Measurements from ENCODE around the gene LSG1. TPM values are rescaled to one million over a fixed set of nuclear protein-coding genes. Genes with fewer than 3 reads are reported as not detected.

LSG1 gene
- total RNA-seq, 1 experiment from 2014 or later: 39.7 TPM

DNA sequence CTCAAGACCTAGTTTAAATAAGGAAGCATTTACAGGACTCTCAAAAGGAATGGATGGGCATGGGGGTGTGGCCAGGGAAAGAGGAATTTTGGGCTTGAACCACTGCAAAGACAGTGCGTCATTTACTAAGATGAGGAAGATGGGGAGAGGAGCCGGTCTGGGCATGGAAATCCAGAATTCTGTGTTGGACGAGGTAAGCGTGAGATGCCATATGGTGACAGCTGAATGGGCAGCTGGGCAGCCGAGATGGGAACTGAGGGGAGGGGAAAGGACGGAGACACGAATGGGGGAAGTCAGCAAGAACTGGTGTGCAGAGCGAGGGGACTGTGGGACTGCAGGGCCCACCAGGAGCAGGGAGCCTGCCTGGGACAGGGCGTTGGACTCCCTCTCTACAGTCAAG, 63.0 kb downstream of the LSG1 start:
- H3K27ac ChIP-seq (ENCODE audit: low read depth, low read length): no peak overlapping the region
- no TSS peak for BruUV-seq (replicated peaks)
- no peaks in the 10 kb centered on the region for H3K9me3 ChIP-seq (ENCODE audit: control insufficient read depth in 1 of 2, insufficient read depth in 1 of 2, low read depth in 1 of 2, low read length in 2 of 2)
- no peak overlapping the region for H3K9ac ChIP-seq (ENCODE audit: low read length)
- no peak for TF ChIP-seq TCF7L2 (IDR thresholded peaks at IDR 0.05; ENCODE audit: borderline replicate concordance, extremely low read depth, insufficient read depth, insufficient read length)
- no peaks in the 10 kb centered on the region for H3K27me3 ChIP-seq (ENCODE audit: insufficient read depth, low read length)
- H3K9me2 ChIP-seq (ENCODE audit: insufficient read depth): no peaks in the 10 kb centered on the region
- no peaks in the 10 kb centered on the region for H3K79me2 ChIP-seq (ENCODE audit: insufficient read depth, low read length)
- DNase-seq (ENCODE audit: low read depth, low spot score) (no peak), ATAC-seq (no peak)
- no peak overlapping the region for H3K4me3 ChIP-seq (replicated peaks in 1 of 2; ENCODE audit: low read depth in 1 of 2, low read length in 2 of 2)
- ChIA-PET CTCF (interaction anchor here (1.4 kb wide), 1 partner anchor 15 kb away, joined by 4 read pairs; no protein-coding TSS in a partner anchor), RAD21 (ENCODE audit: low non-redundant PET in 1 of 2, low total read pairs in 2 of 2, uncharacterized antibody in 2 of 2, unreplicated experiment in 2 of 2) (no interaction called here), POLR2A (no interaction called here)
- intact Hi-C loops (cut with micrococcal nuclease): no loop called here
- no peaks in the 10 kb centered on the region for H3K4me1 ChIP-seq (ENCODE audit: control insufficient read depth in 1 of 2, insufficient read depth in 2 of 2, low read length in 2 of 2)
- 0 out of 4 replicates have a peak, but pooled peaks cover 0 to 3% of the 10 kb centered on the region in 2 experiments for H3K36me3 ChIP-seq (ENCODE audit: control insufficient read depth in 1 of 2, insufficient read depth in 2 of 2, low read length in 2 of 2)
- no peaks in the 10 kb centered on the region for H4K20me1 ChIP-seq (ENCODE audit: insufficient read depth)
- no peak overlapping the region for H2AFZ ChIP-seq (ENCODE audit: low read depth, low read length, poor library complexity, severe bottlenecking)
- H3K4me2 ChIP-seq (ENCODE audit: low read length): no peak overlapping the region

GRCh38 chr3:194607592-194608389, 64.2 kb downstream of the LSG1 start:
- H3K4me3 ChIP-seq (replicated peaks in 1 of 2; ENCODE audit: low read depth in 1 of 2, low read length in 2 of 2): no peak overlapping the region
- H3K4me1 ChIP-seq (ENCODE audit: control insufficient read depth in 1 of 2, insufficient read depth in 2 of 2, low read length in 2 of 2): no peaks in the 10 kb centered on the region
- no TSS peak for BruUV-seq (replicated peaks)
- H4K20me1 ChIP-seq (ENCODE audit: insufficient read depth): no peaks in the 10 kb centered on the region
- 0 out of 4 replicates have a peak, but pooled peaks cover 0 to 3% of the 10 kb centered on the region in 2 experiments for H3K36me3 ChIP-seq (ENCODE audit: control insufficient read depth in 1 of 2, insufficient read depth in 2 of 2, low read length in 2 of 2)
- H3K79me2 ChIP-seq (ENCODE audit: insufficient read depth, low read length): no peaks in the 10 kb centered on the region
- no peak overlapping the region for H2AFZ ChIP-seq (ENCODE audit: low read depth, low read length, poor library complexity, severe bottlenecking)
- intact Hi-C loops (cut with micrococcal nuclease): no loop called here
- RAD21 ChIA-PET (ENCODE audit: low non-redundant PET in 1 of 2, low total read pairs in 2 of 2, uncharacterized antibody in 2 of 2, unreplicated experiment in 2 of 2): no interaction called here
- no peaks in the 10 kb centered on the region for H3K9me2 ChIP-seq (ENCODE audit: insufficient read depth)
- POLR2A ChIA-PET: no interaction called here
- DNase-seq (ENCODE audit: low read depth, low spot score) (no peak), ATAC-seq (peak; percentile 38; the same call in 1 of the 2 replicates)
- H3K27me3 ChIP-seq (ENCODE audit: insufficient read depth, low read length): no peaks in the 10 kb centered on the region
- CTCF ChIA-PET: interaction anchor here (1.4 kb wide), 1 partner anchor 13 kb away, joined by 4 read pairs; no protein-coding TSS in a partner anchor
- H3K27ac ChIP-seq (ENCODE audit: low read depth, low read length): no peak overlapping the region
- H3K9ac ChIP-seq (ENCODE audit: low read length): no peak overlapping the region
- no peak overlapping the region for H3K4me2 ChIP-seq (ENCODE audit: low read length)
- H3K9me3 ChIP-seq (ENCODE audit: control insufficient read depth in 1 of 2, insufficient read depth in 1 of 2, low read depth in 1 of 2, low read length in 2 of 2): no peaks in the 10 kb centered on the region
- TF ChIP-seq, protein P1, sequence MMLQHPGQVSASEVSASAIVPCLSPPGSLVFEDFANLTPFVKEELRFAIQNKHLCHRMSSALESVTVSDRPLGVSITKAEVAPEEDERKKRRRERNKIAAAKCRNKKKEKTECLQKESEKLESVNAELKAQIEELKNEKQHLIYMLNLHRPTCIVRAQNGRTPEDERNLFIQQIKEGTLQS (IDR thresholded peaks at IDR 0.05): no peak
- TF ChIP-seq, protein P2, sequence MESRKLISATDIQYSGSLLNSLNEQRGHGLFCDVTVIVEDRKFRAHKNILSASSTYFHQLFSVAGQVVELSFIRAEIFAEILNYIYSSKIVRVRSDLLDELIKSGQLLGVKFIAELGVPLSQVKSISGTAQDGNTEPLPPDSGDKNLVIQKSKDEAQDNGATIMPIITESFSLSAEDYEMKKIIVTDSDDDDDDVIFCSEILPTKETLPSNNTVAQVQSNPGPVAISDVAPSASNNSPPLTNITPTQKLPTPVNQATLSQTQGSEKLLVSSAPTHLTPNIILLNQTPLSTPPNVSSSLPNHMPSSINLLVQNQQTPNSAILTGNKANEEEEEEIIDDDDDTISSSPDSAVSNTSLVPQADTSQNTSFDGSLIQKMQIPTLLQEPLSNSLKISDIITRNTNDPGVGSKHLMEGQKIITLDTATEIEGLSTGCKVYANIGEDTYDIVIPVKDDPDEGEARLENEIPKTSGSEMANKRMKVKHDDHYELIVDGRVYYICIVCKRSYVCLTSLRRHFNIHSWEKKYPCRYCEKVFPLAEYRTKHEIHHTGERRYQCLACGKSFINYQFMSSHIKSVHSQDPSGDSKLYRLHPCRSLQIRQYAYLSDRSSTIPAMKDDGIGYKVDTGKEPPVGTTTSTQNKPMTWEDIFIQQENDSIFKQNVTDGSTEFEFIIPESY (IDR thresholded peaks at IDR 0.05; ENCODE audit: extremely low read depth, insufficient replicate concordance, low read length): no peak
- no peak for TF ChIP-seq ZNF274 (IDR thresholded peaks at IDR 0.05; ENCODE audit: low read depth, low read length)
- TF ChIP-seq CEBPB (IDR thresholded peaks at IDR 0.05; ENCODE audit: low read depth): no peak
- no peak for TF ChIP-seq TCF7L2 (IDR thresholded peaks at IDR 0.05; ENCODE audit: borderline replicate concordance, extremely low read depth, insufficient read depth, insufficient read length)
- TF ChIP-seq CBX3 (IDR thresholded peaks at IDR 0.05; ENCODE audit: low read depth): no peak
- TF ChIP-seq SRF (IDR thresholded peaks at IDR 0.05; ENCODE audit: low read depth): no peak
- no peak for TF ChIP-seq POLR2AphosphoS5 (IDR thresholded peaks at IDR 0.05; ENCODE audit: low read depth, low read length)
- TF ChIP-seq FOSL1 (IDR thresholded peaks at IDR 0.05; ENCODE audit: low read depth): no peak
- TF ChIP-seq ELF1 (IDR thresholded peaks at IDR 0.05; ENCODE audit: borderline replicate concordance, low read depth): no peak
- no peak for TF ChIP-seq RAD21 (IDR thresholded peaks at IDR 0.05; ENCODE audit: low read depth)
- no peak for TF ChIP-seq YY1 (IDR thresholded peaks at IDR 0.05; ENCODE audit: extremely low read depth, insufficient replicate concordance, low read depth, low read length)
- TF ChIP-seq, protein P3, sequence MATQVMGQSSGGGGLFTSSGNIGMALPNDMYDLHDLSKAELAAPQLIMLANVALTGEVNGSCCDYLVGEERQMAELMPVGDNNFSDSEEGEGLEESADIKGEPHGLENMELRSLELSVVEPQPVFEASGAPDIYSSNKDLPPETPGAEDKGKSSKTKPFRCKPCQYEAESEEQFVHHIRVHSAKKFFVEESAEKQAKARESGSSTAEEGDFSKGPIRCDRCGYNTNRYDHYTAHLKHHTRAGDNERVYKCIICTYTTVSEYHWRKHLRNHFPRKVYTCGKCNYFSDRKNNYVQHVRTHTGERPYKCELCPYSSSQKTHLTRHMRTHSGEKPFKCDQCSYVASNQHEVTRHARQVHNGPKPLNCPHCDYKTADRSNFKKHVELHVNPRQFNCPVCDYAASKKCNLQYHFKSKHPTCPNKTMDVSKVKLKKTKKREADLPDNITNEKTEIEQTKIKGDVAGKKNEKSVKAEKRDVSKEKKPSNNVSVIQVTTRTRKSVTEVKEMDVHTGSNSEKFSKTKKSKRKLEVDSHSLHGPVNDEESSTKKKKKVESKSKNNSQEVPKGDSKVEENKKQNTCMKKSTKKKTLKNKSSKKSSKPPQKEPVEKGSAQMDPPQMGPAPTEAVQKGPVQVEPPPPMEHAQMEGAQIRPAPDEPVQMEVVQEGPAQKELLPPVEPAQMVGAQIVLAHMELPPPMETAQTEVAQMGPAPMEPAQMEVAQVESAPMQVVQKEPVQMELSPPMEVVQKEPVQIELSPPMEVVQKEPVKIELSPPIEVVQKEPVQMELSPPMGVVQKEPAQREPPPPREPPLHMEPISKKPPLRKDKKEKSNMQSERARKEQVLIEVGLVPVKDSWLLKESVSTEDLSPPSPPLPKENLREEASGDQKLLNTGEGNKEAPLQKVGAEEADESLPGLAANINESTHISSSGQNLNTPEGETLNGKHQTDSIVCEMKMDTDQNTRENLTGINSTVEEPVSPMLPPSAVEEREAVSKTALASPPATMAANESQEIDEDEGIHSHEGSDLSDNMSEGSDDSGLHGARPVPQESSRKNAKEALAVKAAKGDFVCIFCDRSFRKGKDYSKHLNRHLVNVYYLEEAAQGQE (IDR thresholded peaks at IDR 0.05; ENCODE audit: low read depth): no peak

Data from HCT116 (cell line).